Stimulated activated CD8-positive, alpha-beta memory T cell treated with anti-CD3 and anti-CD28 coated beads, Interleukin-2, amount 100 ng/mL, for 1 hour (primary cell): ENCODE results near the gene GNG12.
"Not testable (repeated sequence)": the region's sequence is repeated elsewhere in the genome, so short reads cannot be mapped to it uniquely, and the experiment has no call there.

ENCODE experiments used
- DNase-seq, 2 donors: peaks; one replicate each; pipeline ENCODE4 v3.0.0-alpha.2; 2020; ENCODE audit warnings: low read depth in 2 of 2

The GNG12 gene

GRCh38 chr1:67683316-67683715 is 150.0 kb downstream of the GNG12 start:
- DNase-seq, result no peak

GRCh38 chr1:67682659-67683197 is 150.5 kb downstream of the GNG12 start:
- no peak for DNase-seq

- no peak for DNase-seq
These were observed 152.8 kb downstream of the GNG12 start for GRCh38 chr1:67680486-67680885.

- no peak for DNase-seq
These were observed 153.6 kb downstream of the GNG12 start for GRCh38 chr1:67679691-67680090.

GRCh38 chr1:67677930-67678329 is 155.3 kb downstream of the GNG12 start:
- DNase-seq, result no peak

GRCh38 chr1:67677408-67677807 is 155.9 kb downstream of the GNG12 start:
- no peak for DNase-seq

GRCh38 chr1:67676946-67677345 is 156.3 kb downstream of the GNG12 start:
- DNase-seq, result no peak

GRCh38 chr1:67676287-67676686 is 157.0 kb downstream of the GNG12 start:
- no peak for DNase-seq

GRCh38 chr1:67675800-67676199 is 157.5 kb downstream of the GNG12 start:
- DNase-seq, result no peak

- DNase-seq, result peak in 1 of 2 donors; percentile 11
These were observed 158.8 kb downstream of the GNG12 start for GRCh38 chr1:67674260-67675011.

GRCh38 chr1:67673468-67674201 is 159.6 kb downstream of the GNG12 start:
- DNase-seq, result no peak

- no peak for DNase-seq
These were observed 160.9 kb downstream of the GNG12 start for GRCh38 chr1:67672260-67672803.

GRCh38 chr1:67668660-67669059 is 164.6 kb downstream of the GNG12 start:
- no peak for DNase-seq

- no peak for DNase-seq
These were observed 166.6 kb downstream of the GNG12 start for GRCh38 chr1:67666636-67667035.

- DNase-seq, result not testable (repeated sequence)
These were observed 168.0 kb downstream of the GNG12 start for GRCh38 chr1:67665307-67665706.

GRCh38 chr1:67664048-67664447 is 169.2 kb downstream of the GNG12 start:
- no peak for DNase-seq

- no peak for DNase-seq
These were observed 170.4 kb downstream of the GNG12 start for GRCh38 chr1:67662884-67663283.

- DNase-seq, result no peak
These were observed 174.0 kb downstream of the GNG12 start for GRCh38 chr1:67659229-67659628.

- DNase-seq, result not testable (repeated sequence)
These were observed 176.1 kb downstream of the GNG12 start for GRCh38 chr1:67657152-67657551.

GRCh38 chr1:67655581-67655980 is 177.7 kb downstream of the GNG12 start:
- no peak for DNase-seq

GRCh38 chr1:67653304-67653703 is 180.0 kb downstream of the GNG12 start:
- no peak for DNase-seq

GRCh38 chr1:67652800-67653199 is 180.5 kb downstream of the GNG12 start:
- no peak for DNase-seq
